ENCODE data around the gene UPF1. TPM values are rescaled to one million over a fixed set of nuclear protein-coding genes. Genes with fewer than 3 reads are reported as not detected.
"Not testable (repeated sequence)": the region's sequence is repeated elsewhere in the genome, so short reads cannot be mapped to it uniquely, and the experiment has no call there.

The UPF1 gene
- total and polyA plus RNA-seq, 10 donors: 31.2 to 161 (median 84.4) TPM

- Histone ChIP-seq H3K4me1 (no peaks in the 10 kb centered on the region), H3K36me3 (no peaks in the 10 kb centered on the region), H3K4me3 (no peak overlapping the region), H3K27ac (no peak overlapping the region), H3K27me3 (replicated peaks in 1 of 7) (peaks cover 0 to 19% (median 0%) of the 10 kb centered on the region in 7 donors), H3K9me3 (no peaks in the 10 kb centered on the region)
- TF ChIP-seq, protein P1, sequence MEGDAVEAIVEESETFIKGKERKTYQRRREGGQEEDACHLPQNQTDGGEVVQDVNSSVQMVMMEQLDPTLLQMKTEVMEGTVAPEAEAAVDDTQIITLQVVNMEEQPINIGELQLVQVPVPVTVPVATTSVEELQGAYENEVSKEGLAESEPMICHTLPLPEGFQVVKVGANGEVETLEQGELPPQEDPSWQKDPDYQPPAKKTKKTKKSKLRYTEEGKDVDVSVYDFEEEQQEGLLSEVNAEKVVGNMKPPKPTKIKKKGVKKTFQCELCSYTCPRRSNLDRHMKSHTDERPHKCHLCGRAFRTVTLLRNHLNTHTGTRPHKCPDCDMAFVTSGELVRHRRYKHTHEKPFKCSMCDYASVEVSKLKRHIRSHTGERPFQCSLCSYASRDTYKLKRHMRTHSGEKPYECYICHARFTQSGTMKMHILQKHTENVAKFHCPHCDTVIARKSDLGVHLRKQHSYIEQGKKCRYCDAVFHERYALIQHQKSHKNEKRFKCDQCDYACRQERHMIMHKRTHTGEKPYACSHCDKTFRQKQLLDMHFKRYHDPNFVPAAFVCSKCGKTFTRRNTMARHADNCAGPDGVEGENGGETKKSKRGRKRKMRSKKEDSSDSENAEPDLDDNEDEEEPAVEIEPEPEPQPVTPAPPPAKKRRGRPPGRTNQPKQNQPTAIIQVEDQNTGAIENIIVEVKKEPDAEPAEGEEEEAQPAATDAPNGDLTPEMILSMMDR (IDR thresholded peaks at IDR 0.05 in 8 of 11, conservative IDR thresholded peaks at IDR 0.05 in 3 of 11): no peak
- TF ChIP-seq POLR2A (IDR thresholded peaks at IDR 0.05) (no peak), POLR2AphosphoS5 (IDR thresholded peaks at IDR 0.05) (no peak)
- intact Hi-C loops (cut with DNase I; ENCODE audit: low total_unique reads): no loop called here
- DNase-seq: no peak
- 85 to 92% (median 89%) methylated on average over 5 of the region's 5 CpGs for WGBS, 5 donors
Observed at GRCh38 chr19:18815673-18816072, 16.1 kb upstream of the UPF1 start.

- H3K27ac ChIP-seq; H3K4me1 ChIP-seq; intact Hi-C loops (cut with DNase I; ENCODE audit: low total_unique reads); H3K36me3 ChIP-seq; H3K4me3 ChIP-seq; H3K9me3 ChIP-seq; DNase-seq: not testable (repeated sequence)
- H3K27me3 ChIP-seq (replicated peaks in 1 of 7): peaks cover 0 to 19% (median 0%) of the 10 kb centered on the region in 7 donors
- 84 to 92% (median 88%) methylated on average over 4 of the region's 4 CpGs for WGBS, 5 donors
Observed at GRCh38 chr19:18816645-18817044, 15.1 kb upstream of the UPF1 start.

- Histone ChIP-seq H3K4me3 (no peak overlapping the region), H3K27ac (no peak overlapping the region), H3K27me3 (replicated peaks in 1 of 7) (peaks cover 0 to 19% (median 0%) of the 10 kb centered on the region in 7 donors), H3K4me1 (no peaks in the 10 kb centered on the region), H3K36me3 (no peaks in the 10 kb centered on the region), H3K9me3 (no peaks in the 10 kb centered on the region)
- intact Hi-C loops (cut with DNase I; ENCODE audit: low total_unique reads): no loop called here
- WGBS, 5 donors: 85 to 92% (median 86%) methylated on average over 9 of the region's 9 CpGs
- DNase-seq: no peak
- TF ChIP-seq POLR2AphosphoS5 (IDR thresholded peaks at IDR 0.05): no peak
- TF ChIP-seq, protein P1 (IDR thresholded peaks at IDR 0.05 in 8 of 11, conservative IDR thresholded peaks at IDR 0.05 in 3 of 11): no peak
- TF ChIP-seq POLR2A (IDR thresholded peaks at IDR 0.05): no peak
Observed at GRCh38 chr19:18817574-18817973, 14.2 kb upstream of the UPF1 start.

DNA sequence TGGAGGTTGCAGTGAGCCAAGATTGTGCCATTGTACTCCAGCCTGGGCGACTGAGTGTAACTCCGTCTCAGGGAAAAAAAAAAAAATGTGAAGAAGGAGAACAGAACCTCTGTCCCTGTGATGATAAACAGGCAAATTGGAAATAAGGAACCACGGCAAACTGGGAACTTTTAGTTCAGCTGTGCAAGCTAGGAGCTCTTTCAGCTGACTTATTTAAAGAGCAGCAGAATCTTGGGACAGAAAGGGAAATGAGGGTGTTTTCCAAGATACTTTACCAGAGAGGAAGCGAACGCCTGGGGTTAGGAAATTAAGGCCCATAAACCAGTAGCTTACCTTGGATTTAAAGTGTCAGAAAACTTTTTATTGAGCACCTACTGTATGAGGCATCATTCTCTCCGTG lies 3.0 kb upstream of the UPF1 start:
- no peak for TF ChIP-seq POLR2AphosphoS5 (IDR thresholded peaks at IDR 0.05)
- no peak for TF ChIP-seq POLR2A (IDR thresholded peaks at IDR 0.05)
- TF ChIP-seq, protein P1 (IDR thresholded peaks at IDR 0.05 in 8 of 11, conservative IDR thresholded peaks at IDR 0.05 in 3 of 11): no peak
- no peak for DNase-seq
- 52 to 64% (median 58%) methylated on average over 6 of the region's 6 CpGs for WGBS, 5 donors
- intact Hi-C loops (cut with DNase I; ENCODE audit: low total_unique reads): no loop called here
- Histone ChIP-seq H3K27me3 (replicated peaks in 1 of 7) (peaks cover 0 to 7% (median 0%) of the 10 kb centered on the region in 7 donors), H3K4me3 (no peak overlapping the region), H3K36me3 (peaks cover 0 to 3% (median 0%) of the 10 kb centered on the region in 6 donors), H3K9me3 (peaks cover 0 to 17% (median 13%) of the 10 kb centered on the region in 8 donors), H3K27ac (no peak overlapping the region), H3K4me1 (peaks cover 5 to 25% (median 18%) of the 10 kb centered on the region in 6 donors)

DNA sequence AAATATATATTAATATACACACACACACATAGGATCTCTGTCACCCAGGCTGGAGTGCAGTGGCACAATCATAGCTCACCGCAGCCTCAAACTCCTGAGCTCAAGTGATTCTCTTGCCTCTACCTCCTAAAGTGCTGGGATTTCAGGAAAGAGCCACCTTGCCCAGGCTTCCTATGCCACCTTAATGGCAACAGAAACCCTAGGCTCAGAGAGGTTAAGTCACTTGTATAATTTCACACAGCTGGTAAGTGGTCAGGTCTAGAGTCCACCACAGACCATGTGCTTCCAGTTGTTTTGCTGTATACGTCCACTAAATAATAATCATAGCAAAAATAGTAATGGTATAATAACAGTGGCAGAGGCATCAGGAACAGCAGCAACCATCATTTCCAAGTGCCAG lies 1.3 kb upstream of the UPF1 start:
- TF ChIP-seq POLR2AphosphoS5 (IDR thresholded peaks at IDR 0.05) (no peak), POLR2A (IDR thresholded peaks at IDR 0.05) (no peak)
- TF ChIP-seq, protein P1 (IDR thresholded peaks at IDR 0.05 in 8 of 11, conservative IDR thresholded peaks at IDR 0.05 in 3 of 11): no peak
- H3K4me3 ChIP-seq: no peak overlapping the region
- H3K4me1 ChIP-seq: peaks cover 20 to 42% (median 35%) of the 10 kb centered on the region in 6 donors
- 84 to 96% (median 92%) methylated on average over 2 of the region's 2 CpGs for WGBS, 5 donors
- intact Hi-C loops (cut with DNase I; ENCODE audit: low total_unique reads): no loop called here
- peaks cover 0 to 7% (median 0%) of the 10 kb centered on the region in 7 donors for H3K27me3 ChIP-seq (replicated peaks in 1 of 7)
- peaks cover 0 to 17% (median 4%) of the 10 kb centered on the region in 6 donors for H3K36me3 ChIP-seq
- no peak overlapping the region for H3K27ac ChIP-seq
- no peak for DNase-seq
- peaks cover 0 to 17% (median 13%) of the 10 kb centered on the region in 8 donors for H3K9me3 ChIP-seq

Data from spleen (tissue), 11 donors.